GM18868 (cell line): ENCODE data around the gene TAX1BP3.

Source experiments
- ATAC-seq: cut with Tn5 transposase; IDR thresholded peaks from one replicate; pipeline ENCODE4 v1.9.1; 2021; ENCODE audit warnings: mild to moderate bottlenecking, moderate library complexity; ENCODE audit not compliant: unreplicated experiment

Gene TAX1BP3

DNA sequence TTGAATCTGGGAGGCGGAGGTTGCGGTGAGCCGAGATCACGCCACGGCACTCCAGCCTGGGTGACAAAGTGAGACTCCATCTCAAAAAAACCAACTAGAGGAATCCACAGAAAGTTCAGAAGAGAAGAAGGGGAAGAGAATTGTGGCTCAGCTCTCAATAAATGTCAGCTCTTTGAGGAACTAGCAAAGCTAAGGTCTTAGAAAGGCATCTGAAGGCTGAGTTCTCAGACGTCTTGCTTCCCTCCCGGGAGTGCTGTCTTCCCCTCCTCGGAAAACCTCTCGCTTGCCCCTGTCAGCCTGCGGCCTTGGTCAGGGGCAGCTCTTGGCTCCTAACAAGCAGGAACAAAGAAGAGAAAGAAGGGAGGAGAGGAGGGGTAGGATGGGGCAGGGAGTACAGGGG is 37.6 kb downstream of the TAX1BP3 start:
- ATAC-seq: no peak

GRCh38 chr17:3627769-3628167 is 40.6 kb downstream of the TAX1BP3 start:
- ATAC-seq: no peak

DNA sequence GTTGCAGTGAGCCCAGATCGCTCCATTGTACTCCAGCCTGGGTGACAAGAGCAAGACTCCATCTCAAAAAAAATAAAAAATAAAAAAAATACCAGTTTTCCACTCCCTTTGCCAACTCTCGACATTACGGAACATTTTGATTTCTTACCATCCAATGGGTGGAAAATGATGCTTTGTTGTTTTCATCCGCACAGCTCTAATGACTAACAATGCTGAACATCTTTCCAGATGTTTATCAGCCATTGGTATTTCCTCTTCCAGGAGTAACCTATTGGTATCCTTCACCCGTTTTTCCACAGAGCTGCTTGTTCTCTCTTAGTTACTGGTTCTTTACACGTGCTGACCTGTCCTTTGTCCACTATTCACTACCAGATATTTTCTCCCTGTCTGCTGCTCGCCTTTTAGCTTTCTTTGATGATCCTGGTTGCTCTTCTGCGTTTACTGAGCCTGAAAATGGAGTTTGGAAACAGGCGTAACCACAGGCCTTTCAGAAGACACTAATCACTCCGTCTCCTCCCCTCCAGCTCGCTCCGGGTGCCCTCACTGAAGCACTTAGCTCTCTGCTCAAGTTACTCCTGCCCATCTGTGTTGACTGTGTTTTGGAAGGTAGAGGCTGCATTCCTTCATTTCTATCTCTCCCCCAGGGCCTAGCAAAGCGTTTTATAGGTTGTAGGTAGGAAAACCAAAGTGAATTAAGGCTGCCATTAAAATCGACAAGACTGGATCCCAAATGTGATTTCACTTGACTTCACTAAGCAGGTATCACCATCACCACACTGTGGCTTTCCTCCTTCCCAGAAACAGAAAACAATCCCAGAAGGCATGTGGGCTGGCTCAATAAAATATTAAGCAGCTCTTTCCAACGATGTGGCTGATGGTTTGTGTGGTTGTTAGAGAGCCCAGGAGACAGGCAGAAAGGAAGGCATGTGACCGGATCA is 41.3 kb downstream of the TAX1BP3 start:
- no peak for ATAC-seq

DNA sequence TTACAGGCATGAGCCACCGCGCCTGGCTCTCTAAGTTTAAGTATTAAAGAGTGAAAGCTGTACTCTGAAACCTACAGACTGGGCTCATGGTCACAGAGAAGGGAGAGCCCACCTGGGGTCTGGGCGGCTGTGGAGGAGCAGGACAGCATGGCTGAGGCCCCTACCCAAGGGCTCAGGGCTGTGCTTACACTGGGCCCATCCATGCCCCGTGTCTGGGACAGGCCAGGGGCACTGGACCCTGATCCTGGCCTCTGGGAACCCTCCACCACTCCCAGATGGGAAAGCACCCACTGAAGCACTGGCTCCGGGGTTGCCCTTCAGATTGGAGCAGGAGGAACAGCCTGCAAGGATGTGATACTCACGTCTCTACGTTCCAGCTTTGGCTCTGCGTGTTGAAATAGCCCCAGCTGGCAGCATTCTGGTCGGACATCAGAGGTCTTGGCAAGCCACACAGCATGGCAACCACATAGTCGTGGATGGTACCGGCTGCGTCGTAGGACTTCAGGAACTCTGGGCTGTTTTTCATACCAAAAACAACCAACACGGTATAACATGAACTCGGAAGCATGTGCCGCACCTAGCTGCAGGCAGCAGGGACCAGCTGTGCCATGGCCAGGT is 45.3 kb downstream of the TAX1BP3 start:
- ATAC-seq: no peak

DNA sequence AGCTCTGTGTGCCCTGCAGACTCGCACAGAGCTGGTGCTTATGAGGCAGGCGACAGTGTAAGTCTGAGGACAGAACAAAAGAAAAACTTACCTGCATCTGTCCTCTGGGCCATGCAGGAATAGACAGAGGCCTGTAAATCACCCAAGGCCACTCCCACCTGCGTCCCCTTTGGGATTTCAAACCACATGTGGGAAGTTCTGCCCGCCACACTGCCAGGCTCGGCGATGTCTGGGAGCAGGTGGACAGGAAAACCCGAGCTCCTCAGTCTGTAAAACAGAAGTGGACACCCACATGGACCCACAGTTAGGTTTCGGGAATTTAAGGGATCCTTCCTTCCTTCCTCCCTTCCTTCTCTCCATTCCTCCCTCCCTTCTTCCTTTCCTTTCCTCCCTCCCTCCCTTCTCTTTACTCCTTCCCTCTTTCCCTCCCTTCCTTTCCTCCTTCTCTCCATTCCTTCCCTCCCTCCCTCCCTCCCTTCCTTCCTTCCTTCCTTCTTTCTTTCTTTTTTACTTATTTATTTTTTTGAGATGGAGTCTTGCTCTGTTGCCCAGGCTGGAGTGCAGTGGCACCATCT is 47.1 kb downstream of the TAX1BP3 start:
- no peak for ATAC-seq

DNA sequence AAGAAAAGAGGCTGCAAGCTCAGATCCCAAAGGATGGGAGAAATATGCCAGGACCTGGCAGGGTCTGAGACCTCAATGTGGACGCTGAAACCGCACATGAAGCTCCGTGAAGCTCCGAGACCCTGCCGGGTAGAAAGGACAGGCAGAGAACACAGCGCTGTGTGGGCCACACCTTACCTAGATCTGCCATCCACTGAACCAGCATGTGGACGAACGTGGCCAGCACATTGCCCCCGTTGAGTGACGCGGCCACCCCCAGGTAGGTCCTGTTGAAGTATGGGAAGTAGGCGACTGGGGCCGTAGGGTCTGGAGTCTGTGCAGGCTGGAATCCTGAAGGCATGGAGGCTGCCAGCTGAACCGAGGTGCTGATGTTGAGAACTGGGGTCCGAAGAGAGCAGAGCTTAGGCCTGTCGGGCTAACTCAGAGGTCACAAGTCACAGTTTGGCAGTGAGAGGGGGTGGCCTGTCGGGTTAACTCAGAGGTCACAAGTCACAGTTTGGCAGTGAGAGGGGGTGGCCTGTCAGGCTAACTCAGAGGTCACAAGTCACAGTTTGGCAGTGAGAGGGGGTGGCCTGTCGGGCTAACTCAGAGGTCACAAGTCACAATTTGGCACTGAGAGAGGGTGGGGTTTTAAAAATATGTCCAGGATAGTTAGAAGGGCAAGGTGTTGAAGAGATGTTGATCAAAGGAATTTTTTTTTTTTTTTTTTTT is 53.1 kb downstream of the TAX1BP3 start:
- ATAC-seq: no peak

- ATAC-seq: no peak
Measured at GRCh38 chr17:3613124-3613523, 55.3 kb downstream of the TAX1BP3 start.
